CD4-positive, alpha-beta T cell treated with Interleukin-1 beta for 1 hour (primary cell): ENCODE measurements around the gene NACA2.

Source experiments
- DNase-seq, 2 donors: peaks; one replicate each; pipeline ENCODE4 v3.0.0-alpha.2; 2020 to 2022

The NACA2 gene

DNA sequence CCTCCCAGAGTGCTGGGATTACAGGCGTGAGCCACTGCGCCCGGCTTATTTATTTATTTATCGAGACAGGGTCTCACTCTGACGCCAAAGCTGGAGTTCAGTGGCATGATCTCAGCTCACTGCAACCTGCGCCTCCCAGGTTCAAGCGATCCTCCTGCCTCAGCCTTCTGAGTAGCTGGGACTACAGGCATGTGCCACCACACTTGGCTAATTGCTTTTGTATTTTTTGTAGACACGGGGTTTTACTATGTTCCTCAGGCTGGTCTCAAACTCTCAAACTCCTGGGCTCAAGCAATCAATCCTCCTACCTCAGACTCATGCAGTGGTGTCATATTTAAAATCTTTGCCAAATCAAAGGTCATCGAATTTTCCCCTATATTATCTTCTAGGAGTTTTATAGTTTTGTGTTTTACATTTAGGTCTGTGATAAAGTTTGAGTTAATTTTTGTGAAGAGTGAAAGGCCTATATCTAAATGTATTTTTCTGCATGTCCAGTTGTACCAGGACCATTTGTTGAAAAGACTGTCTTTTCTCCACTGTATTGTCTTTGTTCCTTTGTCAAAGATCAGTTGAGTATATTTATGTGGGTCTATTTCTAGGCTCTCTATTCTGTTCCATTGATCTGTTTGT lies 47.1 kb downstream of the NACA2 start:
- no peak for DNase-seq

DNA sequence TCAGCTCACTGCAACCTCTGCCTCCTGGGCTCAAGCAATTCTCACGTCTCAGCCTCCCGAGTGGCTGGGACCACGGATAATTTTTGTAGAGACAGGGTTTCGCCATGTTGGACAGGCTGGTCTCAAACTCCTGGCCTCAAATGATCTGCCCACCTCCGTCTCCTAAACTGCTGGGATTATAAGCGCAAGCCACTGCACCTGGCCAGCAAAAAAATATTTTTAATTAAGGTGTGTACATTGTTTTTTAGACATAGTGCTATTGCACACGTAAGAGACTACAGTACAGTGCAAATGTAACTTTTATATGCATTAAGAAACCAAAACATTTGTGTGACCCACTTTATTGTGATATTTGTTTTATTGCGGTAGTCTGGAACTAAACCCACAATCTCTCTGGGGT lies 49.0 kb downstream of the NACA2 start:
- DNase-seq = no peak

DNA sequence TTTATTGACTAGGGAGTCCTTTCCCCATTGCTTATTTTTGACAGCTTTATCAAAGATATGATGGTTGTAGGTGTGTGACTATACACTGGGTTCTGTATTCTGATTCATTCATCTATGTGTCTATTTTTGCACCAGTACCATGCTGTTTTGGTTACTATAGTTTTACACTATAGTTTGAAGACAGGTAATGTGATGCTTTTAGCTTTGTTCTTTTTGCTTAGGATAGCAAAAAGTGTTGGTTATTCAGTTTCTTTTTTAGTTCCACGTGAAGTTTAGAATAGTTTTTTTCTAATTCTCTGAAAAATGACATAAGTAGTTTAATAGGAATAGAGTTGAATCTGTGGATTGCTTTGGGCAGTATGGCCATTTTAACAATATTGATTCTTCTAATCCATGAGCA lies 50.1 kb downstream of the NACA2 start:
- no peak for DNase-seq
